GM19193 (cell line): Measurements from ENCODE around the gene HBP1.

Experiments used
- POLR2A ChIP-seq: IDR thresholded peaks from 4 replicates; pipeline ENCODE4 v1.6.1; 2011; ENCODE audit not compliant: insufficient read depth, insufficient read length; ENCODE audit errors: extremely low read depth

Gene HBP1

DNA sequence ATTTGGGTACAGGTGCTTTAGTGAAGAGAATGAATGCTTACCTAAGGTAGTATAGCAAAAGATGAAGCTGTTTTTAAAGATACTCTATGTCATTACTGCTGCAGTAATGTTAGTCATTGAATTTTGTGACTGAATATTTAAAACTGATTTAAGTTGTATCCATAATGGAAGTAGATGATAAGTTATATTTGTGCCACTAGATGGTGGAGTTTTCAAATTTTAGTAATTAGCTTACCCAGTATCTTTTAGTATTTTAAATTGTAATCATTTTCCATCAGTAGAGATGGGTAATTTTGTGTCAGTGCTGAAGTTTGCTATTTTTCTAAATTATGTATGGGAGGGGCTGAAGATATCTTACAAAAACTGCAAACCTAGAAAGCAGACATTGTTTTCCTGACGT lies 25.2 kb downstream of the HBP1 start:
- no peak for TF ChIP-seq POLR2A

DNA sequence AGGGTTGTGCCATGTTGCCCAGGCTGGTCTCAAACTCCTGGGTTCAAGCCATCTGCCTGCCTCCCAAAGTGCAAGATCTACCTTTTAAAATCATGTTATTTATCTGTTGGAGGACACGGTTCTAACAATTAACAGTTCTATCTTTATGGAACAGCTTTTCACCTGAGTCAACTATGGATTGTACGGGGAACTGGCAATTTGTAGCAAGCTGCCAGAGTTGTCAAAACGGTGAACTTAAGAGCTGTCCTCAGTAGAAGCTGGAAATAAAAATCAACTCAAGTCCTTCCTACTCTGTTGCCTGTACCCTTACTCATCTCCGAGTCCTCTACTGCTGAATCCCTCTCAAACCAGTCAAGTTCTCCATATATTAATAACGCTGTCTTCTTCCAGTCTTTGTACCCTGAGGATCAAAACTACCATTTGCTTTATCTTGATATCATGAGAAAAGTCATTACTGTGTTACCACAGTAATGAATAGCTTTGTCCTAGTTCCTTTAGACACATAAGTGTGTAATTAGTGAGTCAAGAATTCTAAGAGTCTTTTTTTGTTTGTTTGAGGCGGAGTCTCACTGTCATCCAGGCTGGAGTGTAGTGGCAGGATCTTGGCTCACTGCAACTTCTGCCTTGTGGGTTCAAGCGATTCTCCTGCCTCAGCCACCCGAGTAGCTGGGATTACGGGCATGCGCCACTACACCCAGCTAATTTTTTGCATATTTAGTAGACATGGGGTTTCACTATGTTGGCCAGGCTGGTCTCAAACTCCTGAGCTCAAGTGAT lies 28.2 kb downstream of the HBP1 start:
- no peak for TF ChIP-seq POLR2A

DNA sequence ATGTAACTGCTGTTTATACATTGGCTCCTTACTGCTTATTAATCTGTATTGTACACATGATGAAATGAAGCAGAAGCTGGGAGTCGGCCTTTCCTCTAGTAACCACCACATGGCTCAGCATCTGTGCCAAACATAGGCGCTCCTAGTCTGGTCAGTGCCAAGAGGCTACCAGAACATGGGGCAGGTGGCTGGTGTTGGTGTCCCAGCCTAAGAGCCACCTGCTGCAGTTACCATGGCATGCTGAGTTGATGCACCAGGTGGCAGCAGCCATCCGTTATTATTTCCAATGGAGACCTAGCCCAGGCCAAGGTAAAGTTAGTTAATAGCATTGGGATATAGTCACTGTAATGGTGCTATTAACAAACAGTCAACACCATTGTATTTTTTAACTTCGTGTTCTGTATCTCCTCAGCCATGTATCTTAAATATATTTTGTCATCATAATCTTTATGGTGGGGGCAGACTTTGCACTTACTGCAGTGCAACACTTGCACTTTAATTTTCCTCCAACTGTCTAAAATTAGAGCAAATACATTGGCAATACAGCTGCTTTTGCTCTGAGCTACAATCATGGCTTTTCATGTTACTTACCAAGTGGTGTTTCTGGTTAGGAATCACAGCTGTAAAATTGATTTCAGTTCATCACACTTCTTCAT lies 33.1 kb downstream of the HBP1 start:
- no peak for TF ChIP-seq POLR2A

DNA sequence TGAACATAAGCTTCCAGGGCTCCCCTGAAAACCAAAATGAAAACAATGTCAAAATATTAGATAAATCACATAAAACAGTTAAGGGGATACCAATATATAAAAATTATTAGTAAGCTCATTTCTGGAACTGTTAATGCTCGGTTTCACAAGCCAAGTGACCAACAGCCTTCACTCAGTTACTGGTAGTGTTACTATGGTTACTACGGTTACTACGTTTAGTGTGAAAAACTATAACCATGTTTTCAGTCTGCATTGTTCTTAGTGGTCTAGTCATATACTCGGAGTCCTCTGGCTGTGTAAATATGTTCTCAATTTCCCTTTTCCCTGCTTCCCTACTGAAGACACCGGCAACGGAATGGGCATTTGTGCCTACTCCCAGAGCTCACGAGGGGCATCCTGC lies 34.8 kb downstream of the HBP1 start:
- no peak for TF ChIP-seq POLR2A

DNA sequence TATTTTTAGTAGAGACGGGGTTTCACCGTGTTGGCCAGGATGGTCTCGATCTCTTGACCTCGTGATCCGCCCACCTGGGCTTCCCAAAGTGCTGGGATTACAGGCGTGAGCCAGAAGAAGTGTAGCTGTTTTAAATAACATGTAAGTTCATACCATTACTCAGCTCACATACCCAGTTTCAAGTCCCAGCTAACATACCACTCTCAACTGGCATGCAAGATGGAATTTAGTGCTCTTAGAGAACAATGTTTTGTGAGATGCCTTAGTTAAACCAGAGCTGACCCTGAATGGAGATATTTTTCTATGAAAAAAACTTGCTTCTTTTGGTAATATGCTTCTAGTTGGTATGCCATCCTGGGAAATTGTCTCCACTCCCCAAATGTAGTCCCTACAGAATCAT lies 37.3 kb downstream of the HBP1 start:
- no peak for TF ChIP-seq POLR2A

DNA sequence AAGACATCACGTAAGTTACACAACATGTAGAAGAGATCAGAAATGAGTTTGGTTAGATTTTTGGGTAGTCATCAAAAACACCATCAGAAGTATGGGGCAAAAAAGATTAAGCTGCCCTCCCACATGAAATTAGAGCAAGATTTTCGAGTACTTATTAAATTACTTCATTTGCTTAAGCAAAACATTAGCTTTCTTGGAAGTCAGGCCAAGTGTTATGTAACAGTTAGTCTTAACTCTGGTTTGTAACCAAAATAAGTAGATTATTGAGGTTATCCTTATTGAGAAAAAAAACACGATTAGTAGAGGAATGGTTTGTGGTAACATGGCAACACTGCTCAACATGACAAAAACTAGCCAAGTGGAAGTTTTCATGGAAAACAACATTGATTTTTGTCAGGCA lies 37.9 kb downstream of the HBP1 start:
- no peak for TF ChIP-seq POLR2A

DNA sequence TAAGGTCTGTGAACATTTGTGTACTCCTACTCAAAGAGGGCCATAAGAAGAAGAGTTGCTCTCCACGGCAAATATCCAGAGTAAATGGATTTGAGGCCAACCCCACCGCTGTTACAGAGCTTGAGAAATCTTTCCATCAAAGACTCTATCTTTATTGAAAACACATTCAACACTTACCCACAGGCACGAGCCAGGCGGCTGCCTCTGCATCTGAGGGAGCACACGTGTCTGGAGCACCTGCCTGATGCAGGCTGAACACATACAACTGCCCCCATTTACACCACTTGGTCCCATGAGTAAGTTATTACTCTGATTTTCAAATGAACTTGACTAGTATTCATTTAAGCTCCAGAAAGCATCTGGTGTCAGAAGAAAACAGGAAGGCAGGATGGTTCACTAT lies 38.7 kb downstream of the HBP1 start:
- TF ChIP-seq POLR2A: no peak

DNA sequence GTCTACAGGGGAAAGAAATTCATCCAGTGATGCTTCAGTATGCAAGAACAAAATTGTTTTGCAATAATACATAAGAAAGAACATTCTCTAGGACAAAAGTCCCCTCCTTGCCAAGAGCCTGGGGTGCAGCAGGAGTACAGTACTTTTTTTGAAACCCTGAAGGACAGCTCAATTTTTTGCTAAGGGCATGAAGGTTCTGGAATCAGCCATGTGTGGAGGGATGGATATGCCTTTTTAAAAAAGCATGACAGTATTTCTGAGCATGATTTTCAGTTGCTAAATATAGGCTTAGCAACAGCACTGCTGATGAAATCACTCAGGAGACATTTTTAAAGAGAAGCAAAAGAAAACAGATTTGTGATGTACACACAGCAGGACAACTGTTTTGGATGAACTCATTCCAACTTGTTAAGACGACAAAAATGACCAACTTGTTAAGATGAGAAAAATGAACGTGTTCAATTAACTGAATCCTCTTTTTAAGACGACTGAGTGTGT lies 39.3 kb downstream of the HBP1 start:
- no peak for TF ChIP-seq POLR2A

DNA sequence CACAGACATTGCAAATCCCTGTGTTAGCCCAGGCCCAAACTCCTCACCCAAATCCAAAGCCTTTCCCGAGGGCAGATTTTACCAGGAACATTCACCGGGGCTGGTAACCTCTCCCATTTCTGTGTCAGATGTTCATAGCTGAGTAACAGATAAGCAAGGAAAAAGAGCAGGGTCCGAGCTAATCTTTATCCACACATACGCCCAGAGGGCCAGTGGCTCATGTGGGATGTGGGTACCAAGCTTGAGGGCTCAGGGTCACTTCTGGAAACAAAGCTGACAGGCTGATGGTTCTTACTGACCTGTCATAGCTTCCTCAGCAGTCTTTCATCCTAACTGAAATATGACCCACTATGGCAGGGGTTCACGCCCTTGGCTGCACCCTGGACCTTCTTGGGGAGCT lies 39.8 kb downstream of the HBP1 start:
- no peak for TF ChIP-seq POLR2A

DNA sequence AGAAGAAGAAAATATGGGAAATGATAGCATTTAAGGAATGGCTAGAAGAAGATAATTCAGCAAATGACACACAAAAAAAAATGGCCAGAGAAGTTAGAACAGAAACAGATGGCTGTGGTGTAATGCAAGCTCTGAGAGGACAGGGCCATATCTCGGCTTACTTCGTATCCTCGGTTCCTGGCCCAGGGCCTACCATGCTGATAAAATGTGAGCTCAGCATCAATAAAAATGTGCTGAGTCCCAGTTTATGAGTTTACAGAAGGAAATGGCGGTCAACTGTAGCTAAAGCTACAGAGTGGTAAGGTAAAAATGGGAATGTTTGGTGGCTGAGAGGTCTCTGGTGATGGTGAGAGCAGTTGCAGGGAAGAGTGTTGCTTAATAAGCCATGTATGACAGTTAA lies 40.8 kb downstream of the HBP1 start:
- TF ChIP-seq POLR2A: no peak

DNA sequence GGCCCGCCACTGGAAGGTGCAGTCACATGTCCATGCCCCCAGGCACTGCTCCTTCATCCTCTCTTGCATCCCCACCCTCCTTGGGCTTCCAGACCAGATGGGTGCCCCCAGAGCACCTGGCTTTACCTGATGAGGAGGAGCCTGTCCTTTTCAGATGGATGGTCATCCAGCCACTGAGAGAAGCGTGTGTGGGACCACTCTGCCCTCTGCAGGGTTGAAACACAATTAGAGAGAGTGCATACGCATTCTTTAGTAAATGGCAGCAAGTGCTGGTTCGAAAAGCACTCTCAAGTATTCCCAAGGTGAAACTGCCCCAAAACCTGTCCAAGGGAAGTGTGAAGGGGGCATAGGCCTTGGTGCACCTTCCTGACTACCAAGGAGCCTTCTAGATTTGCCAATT lies 41.6 kb downstream of the HBP1 start:
- TF ChIP-seq POLR2A: no peak

DNA sequence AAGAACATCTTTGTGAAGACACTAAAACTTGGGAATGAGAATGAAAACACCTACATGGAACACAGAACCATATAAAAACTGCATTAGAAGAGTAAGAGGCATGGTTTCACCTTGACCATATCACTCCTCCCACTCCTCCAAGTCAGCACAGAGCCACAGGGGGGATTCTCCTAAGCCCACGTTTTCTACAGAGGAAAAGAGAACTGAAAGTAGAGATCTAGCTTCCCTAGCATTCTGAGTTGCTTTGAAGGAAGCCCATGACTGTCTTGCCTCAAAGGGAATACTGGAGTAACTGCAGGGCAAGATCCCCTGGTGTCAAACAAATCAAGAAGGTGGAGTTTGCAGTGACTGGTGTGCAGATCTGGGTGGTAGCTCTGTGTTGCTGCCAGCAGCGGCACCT lies 43.9 kb downstream of the HBP1 start:
- no peak for TF ChIP-seq POLR2A

DNA sequence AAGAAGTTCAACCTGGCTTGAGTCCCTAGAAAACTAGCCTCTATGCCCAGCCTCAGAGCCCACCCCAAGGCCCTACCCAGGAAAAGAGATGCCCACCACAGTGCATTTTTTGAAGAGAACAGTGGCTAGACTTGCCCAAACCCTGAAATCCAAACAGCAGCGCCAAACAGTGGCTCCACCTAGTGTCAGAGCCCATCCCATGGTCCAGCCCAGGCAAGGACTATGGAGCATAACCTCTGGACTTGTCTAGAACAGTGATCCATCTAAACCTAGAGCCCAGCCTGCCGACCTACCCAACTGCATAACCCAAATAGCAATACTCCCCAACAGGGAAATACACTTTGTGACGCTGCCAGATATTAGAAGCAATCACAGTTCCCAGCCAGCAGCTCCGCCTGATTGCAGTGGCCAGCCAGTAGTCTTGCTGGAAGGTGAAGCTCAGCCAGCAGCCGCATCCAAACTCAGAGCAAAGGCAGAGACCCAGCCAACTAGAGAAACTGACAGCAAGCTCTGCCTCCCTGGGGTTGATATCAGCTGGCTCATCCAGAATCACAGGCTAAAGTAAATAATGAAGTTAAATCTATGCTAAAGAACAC lies 44.5 kb downstream of the HBP1 start:
- no peak for TF ChIP-seq POLR2A

DNA sequence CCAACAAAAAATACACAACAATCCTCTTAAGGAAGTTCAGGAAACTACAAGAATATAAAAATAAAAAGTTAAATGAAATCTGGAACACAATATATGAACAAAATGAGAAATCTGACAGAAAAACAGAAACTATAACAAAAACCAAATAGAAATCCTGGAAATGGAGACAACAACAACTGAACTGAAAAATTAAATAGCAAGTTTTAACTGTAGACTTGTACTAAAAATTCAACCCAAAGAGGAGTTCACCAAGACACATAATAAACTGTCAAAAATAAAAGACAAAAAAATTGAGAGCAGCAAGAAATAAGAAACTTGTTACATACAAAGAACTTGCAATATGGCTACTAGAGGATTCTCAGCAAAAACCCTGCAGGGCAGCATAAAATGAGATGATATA lies 45.1 kb downstream of the HBP1 start:
- no peak for TF ChIP-seq POLR2A

DNA sequence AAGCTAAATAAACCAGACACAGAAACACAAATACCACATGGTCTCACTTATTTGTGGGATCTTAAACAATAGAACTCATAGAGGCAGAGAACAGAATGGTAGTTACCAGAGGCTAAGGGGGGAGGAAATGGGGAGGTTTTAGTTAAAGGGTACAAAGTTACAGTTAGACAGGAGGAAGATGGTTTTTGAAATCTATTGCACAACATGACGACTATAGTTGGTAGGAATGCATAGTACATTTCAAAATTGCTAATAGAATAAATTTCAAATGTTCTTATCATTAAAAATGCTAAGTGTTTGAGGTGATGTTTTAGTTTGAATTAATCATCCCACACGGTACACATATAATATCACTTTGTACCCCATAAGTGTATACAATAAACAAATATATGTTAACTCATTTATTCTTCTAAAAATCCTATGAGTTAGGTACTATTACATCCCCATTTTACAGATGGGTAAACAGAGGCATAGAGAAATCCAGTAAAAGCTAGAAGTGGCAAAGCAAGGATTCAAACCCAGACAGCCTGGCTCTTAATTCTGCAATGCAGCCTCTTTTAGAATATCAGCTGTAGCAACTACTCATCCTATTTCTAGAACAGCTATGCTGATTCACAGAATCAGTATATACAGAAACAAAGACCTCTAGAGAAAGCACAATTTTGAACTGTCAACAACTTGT lies 50.9 kb downstream of the HBP1 start:
- TF ChIP-seq POLR2A: no peak
